Liver (tissue), 9 donors: ENCODE measurements around the gene ENPP4. TPM values are rescaled to one million over a fixed set of nuclear protein-coding genes. Genes with fewer than 3 reads are reported as not detected.

Source experiments
- DNase-seq: peaks from one replicate; pipeline ENCODE4 v3.0.0-alpha.2; 2017; ENCODE audit warnings: low spot score
- H3K27ac ChIP-seq, 2 donors: one replicate each; pipeline ENCODE4 v1.7.0; 2013; ENCODE audit warnings: inconsistent platforms in 2 of 2, low read length in 2 of 2, control low read depth in 1 of 2, low read depth in 1 of 2, mild to moderate bottlenecking in 1 of 2
- H3K27me3 ChIP-seq, 4 donors: one replicate each; pipeline versions ENCODE4 v1.6.1 to v1.7.0; 2013; ENCODE audit warnings: low read length in 3 of 4, inconsistent platforms in 1 of 4, mild to moderate bottlenecking in 1 of 4, moderate library complexity in 1 of 4; ENCODE audit not compliant: control insufficient read depth in 4 of 4, insufficient read depth in 4 of 4
- H3K36me3 ChIP-seq, 4 donors: one replicate each; pipeline versions ENCODE4 v1.6.1 to v1.7.0; 2013; ENCODE audit warnings: low read length in 3 of 4, mild to moderate bottlenecking in 3 of 4, low read depth in 1 of 4, moderate library complexity in 1 of 4; ENCODE audit not compliant: control insufficient read depth in 4 of 4, insufficient read depth in 3 of 4
- H3K4me1 ChIP-seq, 4 donors: one replicate each; pipeline versions ENCODE4 v1.6.1 to v1.7.0; 2013; ENCODE audit warnings: low read length in 3 of 4, mild to moderate bottlenecking in 3 of 4, moderate library complexity in 1 of 4; ENCODE audit not compliant: control insufficient read depth in 4 of 4, insufficient read depth in 4 of 4
- H3K4me3 ChIP-seq, 3 donors: one replicate each; pipeline versions ENCODE4 v1.6.1 to v1.7.0; 2013; ENCODE audit warnings: low read length in 3 of 3, control low read depth in 1 of 3, low read depth in 1 of 3, mild to moderate bottlenecking in 1 of 3
- H3K9ac ChIP-seq, 2 donors: one replicate each; pipeline ENCODE4 v1.7.0; 2013; ENCODE audit warnings: low read length in 2 of 2, mild to moderate bottlenecking in 2 of 2, moderate library complexity in 2 of 2, control low read depth in 1 of 2, low read depth in 1 of 2
- H3K9me3 ChIP-seq, 4 donors: one replicate each; pipeline versions ENCODE4 v1.6.1 to v1.7.0; 2013; ENCODE audit warnings: low read length in 3 of 4; ENCODE audit not compliant: control insufficient read depth in 4 of 4
- EGR1 ChIP-seq, 2 donors: IDR thresholded peaks; 2 replicates each; pipeline ENCODE4 v1.6.1; 2016 to 2018; ENCODE audit warnings: antibody characterized with exemption in 2 of 2, low read depth in 2 of 2
- FOXA1 ChIP-seq: IDR thresholded peaks from 2 replicates; pipeline ENCODE4 v1.6.1; 2016; ENCODE audit warnings: antibody characterized with exemption
- GABPA ChIP-seq, 2 donors: IDR thresholded peaks in 1 of 2; conservative IDR thresholded peaks in 1 of 2; 2 replicates each; pipeline ENCODE4 v1.6.1; 2016; ENCODE audit warnings: antibody characterized with exemption in 2 of 2, mild to moderate bottlenecking in 1 of 2, moderate library complexity in 1 of 2
- HNF4A ChIP-seq, 2 donors: conservative IDR thresholded peaks; 2 replicates each; pipeline ENCODE4 v1.6.1; 2016; ENCODE audit warnings: antibody characterized with exemption in 2 of 2, mild to moderate bottlenecking in 2 of 2
- HNF4G ChIP-seq: IDR thresholded peaks from 2 replicates; pipeline ENCODE4 v1.6.1; 2016; ENCODE audit warnings: antibody characterized with exemption
- JUND ChIP-seq, 2 donors: IDR thresholded peaks; 2 replicates each; pipeline ENCODE4 v1.6.1; 2016; ENCODE audit warnings: antibody characterized with exemption in 2 of 2
- MAX ChIP-seq: IDR thresholded peaks from 2 replicates; pipeline ENCODE4 v1.6.1; 2016; ENCODE audit warnings: antibody characterized with exemption
- NR2F2 ChIP-seq: IDR thresholded peaks from 2 replicates; pipeline ENCODE4 v1.6.1; 2016; ENCODE audit warnings: antibody characterized with exemption
- RAD21 ChIP-seq, 2 donors: IDR thresholded peaks; 2 replicates each; pipeline ENCODE4 v1.6.1; 2016; ENCODE audit warnings: antibody characterized with exemption in 2 of 2, mild to moderate bottlenecking in 2 of 2
- RXRA ChIP-seq, 2 donors: IDR thresholded peaks; 2 replicates each; pipeline ENCODE4 v1.6.1; 2017 to 2018; ENCODE audit warnings: antibody characterized with exemption in 2 of 2, mild to moderate bottlenecking in 1 of 2
- SP1 ChIP-seq: IDR thresholded peaks from 2 replicates; pipeline ENCODE4 v1.6.1; 2018; ENCODE audit warnings: antibody characterized with exemption, mild to moderate bottlenecking
- TAF1 ChIP-seq: conservative IDR thresholded peaks from 2 replicates; pipeline ENCODE4 v1.6.1; 2016; ENCODE audit warnings: antibody characterized with exemption, mild to moderate bottlenecking
- YY1 ChIP-seq: IDR thresholded peaks from 2 replicates; pipeline ENCODE4 v1.6.1; 2016; ENCODE audit warnings: antibody characterized with exemption, mild to moderate bottlenecking
- WGBS: extraction: QIAGEN DNeasy Blood & Tissue Kit; methylation state at CpG from one replicate; pipeline ENCODE4 v1.1.7; 2013; 5-methylcytosine and 5-hydroxymethylcytosine counted together
- polyA plus RNA-seq, 2 donors: library from polyadenylated mRNA; stranded (reverse) in 1 of 2; unstranded in 1 of 2; fragments of 200-250 nt in 1 of 2; fragments of >200 nt in 1 of 2; fragmentation: Nextera tagmentation in 1 of 2; extraction: Ambion mirVana in 1 of 2; gene quantifications; one replicate each; pipeline versions ENCODE4 v1.2.1 to v1.2.3, GENCODE V29; 2013 to 2015
- total RNA-seq, 2 donors: library from RNA; depleted of rRNA; stranded (reverse); fragments of >200 nt; gene quantifications; one replicate each; pipeline ENCODE4 v1.2.3, GENCODE V29; 2014
- TF ChIP-seq, protein P1 (sequence below): IDR thresholded peaks from 2 replicates; pipeline ENCODE4 v1.6.1; 2016; ENCODE audit warnings: antibody characterized with exemption, mild to moderate bottlenecking
- TF ChIP-seq, protein P2 (sequence below): fragments of 150-350 bp; IDR thresholded peaks from 2 replicates; pipeline ENCODE4 v1.5.1; 2017; ENCODE audit warnings: improper control_type of control experiment, low read depth, low read length; ENCODE audit not compliant: missing input control
- TF ChIP-seq, protein P3 (sequence below): IDR thresholded peaks from 2 replicates; pipeline ENCODE4 v1.6.1; 2016; ENCODE audit warnings: antibody characterized with exemption
- donor health status: healthy.
- donor health status: healthy.
- donor health status: healthy.
- donor health status: healthy.
- donor health status: healthy.

The ENPP4 gene
- total and polyA plus RNA-seq, 4 donors: 3.6 to 12.6 (median 4.8) TPM

DNA sequence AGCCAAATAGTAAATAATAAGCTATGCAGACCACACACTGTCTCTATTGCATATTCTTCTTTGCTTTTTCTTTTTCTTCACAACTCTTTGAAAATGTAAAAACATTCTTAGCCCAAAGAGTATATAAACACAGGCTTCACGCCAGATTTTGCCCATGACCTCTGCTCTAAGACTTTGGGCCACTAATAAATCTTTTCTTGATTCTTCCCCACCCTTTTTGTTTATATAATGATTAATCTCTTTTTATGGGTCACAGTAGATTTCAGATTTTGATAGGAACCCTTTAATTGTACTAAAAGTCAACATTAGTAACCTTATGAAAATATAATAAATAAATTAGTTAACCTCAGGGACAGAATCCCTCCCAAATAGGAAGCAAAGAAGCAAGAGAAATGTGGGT lies 56.8 kb downstream of the ENPP4 start:
- WGBS: 68% methylated on average over 1 of the region's 1 CpG

DNA sequence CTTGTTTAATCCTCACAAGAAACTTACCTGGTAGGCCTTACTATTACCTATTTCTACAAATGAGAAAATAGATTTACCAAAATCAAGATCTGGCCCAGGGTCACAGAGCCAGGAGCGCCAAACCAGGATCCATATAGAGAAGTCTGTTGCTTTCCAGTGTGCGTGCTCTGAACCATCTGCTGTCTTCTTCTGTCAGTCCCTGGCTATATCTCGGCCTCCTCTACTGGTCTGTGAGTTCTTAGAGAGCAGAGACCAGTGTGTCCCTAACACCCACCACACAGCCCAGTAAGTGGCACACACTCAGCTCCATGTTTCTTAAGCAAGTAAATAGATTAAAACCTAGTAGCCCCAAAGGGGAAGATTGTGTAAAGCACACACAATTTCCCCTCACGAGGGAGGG lies 59.9 kb downstream of the ENPP4 start:
- H3K9ac ChIP-seq: no peak overlapping the region
- peaks cover 0 to 6% (median 0%) of the 10 kb centered on the region in 4 donors for H3K27me3 ChIP-seq
- 94% methylated on average over 4 of the region's 4 CpGs for WGBS
- H3K4me1 ChIP-seq: no peaks in the 10 kb centered on the region
- no peaks in the 10 kb centered on the region for H3K36me3 ChIP-seq
- no peak overlapping the region for H3K27ac ChIP-seq
- DNase-seq: no peak
- H3K4me3 ChIP-seq: no peak overlapping the region
- no peaks in the 10 kb centered on the region for H3K9me3 ChIP-seq
- TF ChIP-seq NR2F2: no peak
- TF ChIP-seq YY1: no peak
- TF ChIP-seq, protein P1, sequence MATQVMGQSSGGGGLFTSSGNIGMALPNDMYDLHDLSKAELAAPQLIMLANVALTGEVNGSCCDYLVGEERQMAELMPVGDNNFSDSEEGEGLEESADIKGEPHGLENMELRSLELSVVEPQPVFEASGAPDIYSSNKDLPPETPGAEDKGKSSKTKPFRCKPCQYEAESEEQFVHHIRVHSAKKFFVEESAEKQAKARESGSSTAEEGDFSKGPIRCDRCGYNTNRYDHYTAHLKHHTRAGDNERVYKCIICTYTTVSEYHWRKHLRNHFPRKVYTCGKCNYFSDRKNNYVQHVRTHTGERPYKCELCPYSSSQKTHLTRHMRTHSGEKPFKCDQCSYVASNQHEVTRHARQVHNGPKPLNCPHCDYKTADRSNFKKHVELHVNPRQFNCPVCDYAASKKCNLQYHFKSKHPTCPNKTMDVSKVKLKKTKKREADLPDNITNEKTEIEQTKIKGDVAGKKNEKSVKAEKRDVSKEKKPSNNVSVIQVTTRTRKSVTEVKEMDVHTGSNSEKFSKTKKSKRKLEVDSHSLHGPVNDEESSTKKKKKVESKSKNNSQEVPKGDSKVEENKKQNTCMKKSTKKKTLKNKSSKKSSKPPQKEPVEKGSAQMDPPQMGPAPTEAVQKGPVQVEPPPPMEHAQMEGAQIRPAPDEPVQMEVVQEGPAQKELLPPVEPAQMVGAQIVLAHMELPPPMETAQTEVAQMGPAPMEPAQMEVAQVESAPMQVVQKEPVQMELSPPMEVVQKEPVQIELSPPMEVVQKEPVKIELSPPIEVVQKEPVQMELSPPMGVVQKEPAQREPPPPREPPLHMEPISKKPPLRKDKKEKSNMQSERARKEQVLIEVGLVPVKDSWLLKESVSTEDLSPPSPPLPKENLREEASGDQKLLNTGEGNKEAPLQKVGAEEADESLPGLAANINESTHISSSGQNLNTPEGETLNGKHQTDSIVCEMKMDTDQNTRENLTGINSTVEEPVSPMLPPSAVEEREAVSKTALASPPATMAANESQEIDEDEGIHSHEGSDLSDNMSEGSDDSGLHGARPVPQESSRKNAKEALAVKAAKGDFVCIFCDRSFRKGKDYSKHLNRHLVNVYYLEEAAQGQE: no peak
- no peak for TF ChIP-seq RXRA (IDR thresholded peaks at IDR 0.05)
- no peak for TF ChIP-seq SP1
- no peak for TF ChIP-seq GABPA (IDR thresholded peaks at IDR 0.05 in 1 of 2, conservative IDR thresholded peaks at IDR 0.05 in 1 of 2)
- TF ChIP-seq, protein P2, sequence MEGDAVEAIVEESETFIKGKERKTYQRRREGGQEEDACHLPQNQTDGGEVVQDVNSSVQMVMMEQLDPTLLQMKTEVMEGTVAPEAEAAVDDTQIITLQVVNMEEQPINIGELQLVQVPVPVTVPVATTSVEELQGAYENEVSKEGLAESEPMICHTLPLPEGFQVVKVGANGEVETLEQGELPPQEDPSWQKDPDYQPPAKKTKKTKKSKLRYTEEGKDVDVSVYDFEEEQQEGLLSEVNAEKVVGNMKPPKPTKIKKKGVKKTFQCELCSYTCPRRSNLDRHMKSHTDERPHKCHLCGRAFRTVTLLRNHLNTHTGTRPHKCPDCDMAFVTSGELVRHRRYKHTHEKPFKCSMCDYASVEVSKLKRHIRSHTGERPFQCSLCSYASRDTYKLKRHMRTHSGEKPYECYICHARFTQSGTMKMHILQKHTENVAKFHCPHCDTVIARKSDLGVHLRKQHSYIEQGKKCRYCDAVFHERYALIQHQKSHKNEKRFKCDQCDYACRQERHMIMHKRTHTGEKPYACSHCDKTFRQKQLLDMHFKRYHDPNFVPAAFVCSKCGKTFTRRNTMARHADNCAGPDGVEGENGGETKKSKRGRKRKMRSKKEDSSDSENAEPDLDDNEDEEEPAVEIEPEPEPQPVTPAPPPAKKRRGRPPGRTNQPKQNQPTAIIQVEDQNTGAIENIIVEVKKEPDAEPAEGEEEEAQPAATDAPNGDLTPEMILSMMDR: no peak
- TF ChIP-seq JUND (IDR thresholded peaks at IDR 0.05): no peak

More for the DNA sequence above, 56.8 kb downstream of the ENPP4 start:
- no peak for DNase-seq
- peaks cover 0 to 6% (median 0%) of the 10 kb centered on the region in 4 donors for H3K27me3 ChIP-seq
- H3K4me3 ChIP-seq: no peak overlapping the region
- H3K9me3 ChIP-seq: no peaks in the 10 kb centered on the region
- H3K9ac ChIP-seq: no peak overlapping the region
- no peak for TF ChIP-seq FOXA1
- TF ChIP-seq TAF1: no peak
- no peak for TF ChIP-seq HNF4G
- TF ChIP-seq, protein P2: no peak
- TF ChIP-seq HNF4A (conservative IDR thresholded peaks at IDR 0.05): no peak
- no peak for TF ChIP-seq MAX
- TF ChIP-seq, protein P1: no peak
- TF ChIP-seq EGR1 (IDR thresholded peaks at IDR 0.05; ENCODE audit: low read depth in 2 of 2): no peak
- TF ChIP-seq RAD21 (IDR thresholded peaks at IDR 0.05): no peak
- TF ChIP-seq GABPA (IDR thresholded peaks at IDR 0.05 in 1 of 2, conservative IDR thresholded peaks at IDR 0.05 in 1 of 2): no peak
- TF ChIP-seq, protein P3, sequence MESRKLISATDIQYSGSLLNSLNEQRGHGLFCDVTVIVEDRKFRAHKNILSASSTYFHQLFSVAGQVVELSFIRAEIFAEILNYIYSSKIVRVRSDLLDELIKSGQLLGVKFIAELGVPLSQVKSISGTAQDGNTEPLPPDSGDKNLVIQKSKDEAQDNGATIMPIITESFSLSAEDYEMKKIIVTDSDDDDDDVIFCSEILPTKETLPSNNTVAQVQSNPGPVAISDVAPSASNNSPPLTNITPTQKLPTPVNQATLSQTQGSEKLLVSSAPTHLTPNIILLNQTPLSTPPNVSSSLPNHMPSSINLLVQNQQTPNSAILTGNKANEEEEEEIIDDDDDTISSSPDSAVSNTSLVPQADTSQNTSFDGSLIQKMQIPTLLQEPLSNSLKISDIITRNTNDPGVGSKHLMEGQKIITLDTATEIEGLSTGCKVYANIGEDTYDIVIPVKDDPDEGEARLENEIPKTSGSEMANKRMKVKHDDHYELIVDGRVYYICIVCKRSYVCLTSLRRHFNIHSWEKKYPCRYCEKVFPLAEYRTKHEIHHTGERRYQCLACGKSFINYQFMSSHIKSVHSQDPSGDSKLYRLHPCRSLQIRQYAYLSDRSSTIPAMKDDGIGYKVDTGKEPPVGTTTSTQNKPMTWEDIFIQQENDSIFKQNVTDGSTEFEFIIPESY: no peak
- no peak for TF ChIP-seq RXRA (IDR thresholded peaks at IDR 0.05)
- no peaks in the 10 kb centered on the region for H3K36me3 ChIP-seq
- H3K4me1 ChIP-seq: no peaks in the 10 kb centered on the region
- no peak overlapping the region for H3K27ac ChIP-seq
